Posterior vena cava (tissue), 2 donors: ENCODE results near the gene LIN28A. TPM values are rescaled to one million over a fixed set of nuclear protein-coding genes. Genes with fewer than 3 reads are reported as not detected.

ENCODE experiments used
- DNase-seq: peaks from one replicate; pipeline ENCODE4 v3.0.0-alpha.2; 2020; ENCODE audit warnings: low spot score
- intact Hi-C, 2 donors: fragments of 100-400 bp; cut with DNase I; formaldehyde crosslinking; loops; one replicate each; pipeline versions ENCODE4 v1.14.1 to v1.14.2; 2022 to 2023
- total RNA-seq, 2 donors: library from RNA; stranded (reverse); fragmentation: NEBNext Ultra II Directional; extraction: Animal tissue kit (Norgen Biotek cat#: 25700); gene quantifications; one replicate each; pipeline ENCODE4 v1.2.1, GENCODE V29; 2021
- donor health status: DM: yes; HTN: yes; CAD: no.
- donor health status: DM: yes; HTN: yes; CAD: no.

Gene LIN28A
- total RNA-seq, 2 donors from 2014 or later: not detected

- intact Hi-C loops: no loop called here
- DNase-seq: peak; percentile 99
These were observed 62.6 kb downstream of the LIN28A start for GRCh38 chr1:26472901-26473845.

GRCh38 chr1:26474818-26475217 is 64.2 kb downstream of the LIN28A start:
- DNase-seq: no peak
- intact Hi-C loops: no loop called here

- DNase-seq: no peak
- intact Hi-C loops: no loop called here
These were observed 65.4 kb downstream of the LIN28A start for GRCh38 chr1:26475989-26476388.

GRCh38 chr1:26476958-26477357 is 66.3 kb downstream of the LIN28A start:
- intact Hi-C loops: no loop called here
- DNase-seq: no peak

- intact Hi-C loops: no loop called here
- no peak for DNase-seq
These were observed 67.0 kb downstream of the LIN28A start for GRCh38 chr1:26477446-26478152.

- intact Hi-C loops: no loop called here
- no peak for DNase-seq
These were observed 67.5 kb downstream of the LIN28A start for GRCh38 chr1:26478159-26478558.

- no peak for DNase-seq
- intact Hi-C loops: no loop called here
These were observed 68.4 kb downstream of the LIN28A start for GRCh38 chr1:26478988-26479387.

Other genes starting within 250 kb of the LIN28A start
- gene C1orf232, start 241.9 kb upstream of the LIN28A start, total RNA-seq: not detected
- 10 to 100 TPM; 14.9 to 17.6 TPM for gene ZNF593, start 240.9 kb upstream of the LIN28A start, total RNA-seq
- not detected for gene ZNF593OS, start 239.0 kb upstream of the LIN28A start, total RNA-seq
- gene CNKSR1, start 233.3 kb upstream of the LIN28A start, total RNA-seq: 1 to 10 TPM in 1 of 2 donors, under 1 TPM in 1; 0.32 to 2.4 TPM
- gene CATSPER4, start 220.2 kb upstream of the LIN28A start, total RNA-seq: not detected
- gene CEP85, start 176.6 kb upstream of the LIN28A start, total RNA-seq: 1 to 10 TPM; 2.8 to 3.7 TPM
- 100 to 1,000 TPM; 163 to 190 TPM for gene SH3BGRL3, start 130.7 kb upstream of the LIN28A start, total RNA-seq
- gene UBXN11, start 104.2 kb upstream of the LIN28A start, total RNA-seq: 10 to 100 TPM; 12.2 to 17.1 TPM
- 10 to 100 TPM in 1 of 2 donors, 1 to 10 TPM in 1; 7.0 to 16.1 TPM for gene CD52, start 92.9 kb upstream of the LIN28A start, total RNA-seq
- gene CRYBG2, start 56.7 kb upstream of the LIN28A start, total RNA-seq: under 1 TPM in 1 of 2 donors, not detected in 1; 0.52 TPM
- gene ZNF683, start 38.1 kb upstream of the LIN28A start, total RNA-seq: not detected
- 10 to 100 TPM; 43.3 to 45.2 TPM for gene DHDDS, start 21.5 kb downstream of the LIN28A start, total RNA-seq
- 100 to 1,000 TPM; 129 to 265 TPM for gene HMGN2, start 61.6 kb downstream of the LIN28A start, total RNA-seq
- 10 to 100 TPM; 10.2 to 13.9 TPM for gene RPS6KA1, start 118.9 kb downstream of the LIN28A start, total RNA-seq